GM21723 (cell line): ENCODE measurements around the gene PSMD7.
"Not testable (repeated sequence)": the region's sequence is repeated elsewhere in the genome, so short reads cannot be mapped to it uniquely, and the experiment has no call there.

Source experiments
- ATAC-seq: cut with Tn5 transposase; IDR thresholded peaks from one replicate; pipeline ENCODE4 v1.9.1; 2021; ENCODE audit warnings: mild to moderate bottlenecking, moderate library complexity; ENCODE audit not compliant: unreplicated experiment

The PSMD7 gene

DNA sequence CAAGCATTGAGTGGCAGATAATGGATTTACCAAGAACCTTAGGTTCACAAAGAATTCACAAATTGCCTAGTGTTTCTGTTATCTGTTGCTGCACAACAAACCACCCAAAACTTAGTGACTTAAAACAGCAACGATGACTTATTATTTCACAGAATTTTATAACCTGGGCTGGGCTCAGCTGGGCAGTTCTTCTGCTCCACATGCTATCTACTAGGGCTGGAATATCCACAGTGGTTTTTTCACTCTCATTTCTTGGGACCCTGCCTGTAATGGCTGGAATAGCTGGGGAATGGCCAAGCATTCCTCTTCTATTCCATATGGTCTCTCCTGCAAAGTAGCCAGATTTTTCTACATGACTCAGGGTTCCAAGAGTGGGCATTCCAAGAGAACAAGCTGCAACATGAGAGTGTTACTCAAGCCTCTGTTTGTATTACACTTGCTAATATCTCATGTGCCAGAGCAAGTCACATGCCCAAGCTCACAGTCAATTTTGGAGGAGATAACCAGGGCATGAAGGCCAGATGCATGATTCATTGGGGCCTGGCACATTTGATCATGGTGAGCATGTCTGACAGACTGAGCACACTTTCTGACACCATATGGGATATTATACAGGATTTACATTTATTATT, 4.9 kb upstream of the PSMD7 start:
- ATAC-seq: no peak

DNA sequence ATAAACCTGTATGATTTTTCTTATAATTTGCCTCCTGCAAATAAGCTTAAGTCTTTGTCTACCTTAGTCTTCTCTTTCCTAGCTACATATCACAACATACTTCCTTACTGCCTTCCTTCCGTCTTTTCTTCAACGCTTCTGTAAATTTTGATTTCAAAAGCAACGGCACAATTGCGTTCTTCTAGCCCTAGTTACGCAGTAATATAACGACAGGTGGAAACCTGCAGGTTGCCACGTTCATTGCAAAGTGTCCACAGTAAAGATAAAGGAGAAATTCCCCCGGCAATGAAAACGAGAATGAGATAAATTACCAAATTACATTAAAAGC, 546 bp upstream of the PSMD7 start:
- ATAC-seq: peak; percentile 28

DNA sequence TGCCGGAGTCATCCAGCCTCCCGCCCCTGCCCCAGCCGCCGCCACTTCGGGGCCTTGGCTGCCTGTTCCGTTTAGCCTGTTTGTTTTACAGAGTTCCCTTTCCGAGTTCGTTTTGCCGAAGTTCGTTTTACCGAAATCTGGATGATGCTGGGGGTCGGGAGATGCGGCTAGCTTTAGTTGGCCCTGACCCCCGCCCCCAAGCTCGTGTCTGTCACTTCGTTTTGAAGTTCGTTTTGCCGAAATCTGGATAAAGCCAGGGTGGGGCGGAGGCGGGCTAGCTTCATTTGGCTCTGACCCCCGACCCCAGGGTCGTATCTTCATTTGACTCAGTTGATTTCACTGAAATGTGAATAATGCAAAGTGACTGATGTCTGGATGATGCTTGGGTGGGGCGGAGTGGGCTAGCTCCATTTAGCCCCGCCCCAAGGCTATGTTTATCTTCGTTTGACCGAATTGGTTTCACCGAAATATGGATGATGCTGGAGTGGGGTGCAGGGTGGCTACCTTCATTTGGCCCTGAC, 591 bp downstream of the PSMD7 start:
- ATAC-seq: peak; percentile 41

DNA sequence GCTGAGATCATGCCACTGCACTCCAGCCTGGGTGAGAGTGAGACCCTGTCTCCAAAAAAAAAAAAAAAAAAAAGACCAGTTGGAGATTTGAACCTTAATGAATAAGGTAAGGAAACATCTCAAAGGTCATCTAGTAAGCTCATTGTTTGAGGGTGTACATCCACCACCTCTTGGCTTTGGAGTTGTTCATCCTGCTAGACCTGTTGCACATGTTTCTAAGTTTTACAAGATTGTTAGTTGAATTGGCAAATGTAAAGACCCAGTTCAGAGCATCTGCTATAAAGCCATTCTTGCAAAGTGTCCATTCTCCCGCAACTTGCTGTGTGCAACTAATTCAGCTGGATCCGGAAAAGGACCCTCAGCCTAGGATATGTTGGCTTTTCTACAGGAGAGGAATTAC, 1.5 kb downstream of the PSMD7 start:
- ATAC-seq: no peak

DNA sequence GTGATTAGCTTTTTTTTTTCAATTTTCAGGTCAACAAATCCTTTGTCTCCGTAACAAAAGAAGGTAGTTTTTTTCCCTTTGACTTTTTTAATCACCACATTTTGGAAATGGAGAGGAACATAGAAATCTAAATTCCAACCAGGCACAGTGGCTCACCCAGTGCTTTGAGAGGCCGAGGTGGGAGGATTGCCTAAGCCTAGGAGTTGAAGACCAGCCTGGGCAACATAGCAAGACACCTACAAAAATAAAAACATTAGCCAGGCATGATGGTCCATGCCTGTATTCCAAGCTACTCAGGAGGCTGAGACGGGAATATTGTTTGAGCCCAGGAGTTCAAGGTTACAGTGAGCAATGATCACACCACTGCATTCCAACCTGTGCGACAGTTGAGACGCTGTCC, 5.7 kb downstream of the PSMD7 start:
- no peak for ATAC-seq

DNA sequence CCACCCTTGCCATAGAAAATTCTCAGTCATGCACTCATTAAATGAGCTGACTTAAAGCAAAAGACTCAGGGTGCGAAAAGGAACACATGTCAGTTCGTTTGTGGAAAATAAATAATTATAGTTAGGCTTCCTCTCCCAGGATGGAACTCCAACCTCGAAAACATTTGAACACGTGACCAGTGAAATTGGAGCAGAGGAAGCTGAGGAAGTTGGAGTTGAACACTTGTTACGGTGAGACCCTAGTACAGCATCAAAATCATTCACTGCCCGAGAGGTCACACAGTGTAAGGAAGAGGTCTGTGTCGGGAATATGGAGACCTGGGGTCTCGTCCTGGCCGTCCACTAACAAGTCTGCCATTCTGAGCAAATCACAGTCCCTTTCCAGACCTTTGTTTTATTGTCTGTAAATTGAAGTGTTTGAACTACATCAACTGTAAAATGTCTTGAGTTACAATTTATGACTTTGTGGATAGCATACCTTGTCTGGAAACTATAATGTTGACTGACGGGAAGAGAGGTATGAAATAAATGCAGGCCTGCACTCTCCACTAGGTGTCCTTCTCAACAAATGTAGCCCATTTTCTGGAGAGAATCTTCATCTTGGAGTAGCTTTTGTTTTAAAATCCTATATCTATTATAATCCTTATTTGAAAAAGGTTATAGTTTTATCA, 7.7 kb downstream of the PSMD7 start:
- no peak for ATAC-seq

DNA sequence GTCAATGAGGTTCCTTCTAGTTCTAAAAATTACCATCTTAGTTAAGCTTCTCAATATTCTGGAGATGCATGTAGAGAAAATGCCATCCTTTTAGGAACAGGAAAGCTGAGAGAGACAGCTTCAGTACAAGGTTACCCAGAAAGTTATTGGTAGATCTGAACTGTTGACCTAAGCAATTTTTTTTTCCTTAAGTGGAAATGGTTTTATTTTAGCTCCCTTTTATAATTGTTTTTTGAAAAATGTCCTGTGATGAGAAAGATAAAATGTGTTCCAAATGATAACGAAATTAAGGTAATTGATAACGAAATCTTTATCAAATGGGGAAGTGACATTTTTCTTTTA, 8.2 kb downstream of the PSMD7 start:
- ATAC-seq: no peak

DNA sequence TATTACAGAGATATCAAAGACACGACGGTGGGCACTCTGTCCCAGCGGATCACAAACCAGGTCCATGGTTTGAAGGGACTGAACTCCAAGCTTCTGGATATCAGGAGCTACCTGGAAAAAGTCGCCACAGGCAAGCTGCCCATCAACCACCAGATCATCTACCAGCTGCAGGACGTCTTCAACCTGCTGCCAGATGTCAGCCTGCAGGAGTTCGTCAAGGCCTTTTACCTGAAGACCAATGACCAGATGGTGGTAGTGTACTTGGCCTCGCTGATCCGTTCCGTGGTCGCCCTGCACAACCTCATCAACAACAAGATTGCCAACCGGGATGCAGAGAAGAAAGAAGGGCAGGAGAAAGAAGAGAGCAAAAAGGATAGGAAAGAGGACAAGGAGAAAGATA, 8.7 kb downstream of the PSMD7 start:
- no peak for ATAC-seq

DNA sequence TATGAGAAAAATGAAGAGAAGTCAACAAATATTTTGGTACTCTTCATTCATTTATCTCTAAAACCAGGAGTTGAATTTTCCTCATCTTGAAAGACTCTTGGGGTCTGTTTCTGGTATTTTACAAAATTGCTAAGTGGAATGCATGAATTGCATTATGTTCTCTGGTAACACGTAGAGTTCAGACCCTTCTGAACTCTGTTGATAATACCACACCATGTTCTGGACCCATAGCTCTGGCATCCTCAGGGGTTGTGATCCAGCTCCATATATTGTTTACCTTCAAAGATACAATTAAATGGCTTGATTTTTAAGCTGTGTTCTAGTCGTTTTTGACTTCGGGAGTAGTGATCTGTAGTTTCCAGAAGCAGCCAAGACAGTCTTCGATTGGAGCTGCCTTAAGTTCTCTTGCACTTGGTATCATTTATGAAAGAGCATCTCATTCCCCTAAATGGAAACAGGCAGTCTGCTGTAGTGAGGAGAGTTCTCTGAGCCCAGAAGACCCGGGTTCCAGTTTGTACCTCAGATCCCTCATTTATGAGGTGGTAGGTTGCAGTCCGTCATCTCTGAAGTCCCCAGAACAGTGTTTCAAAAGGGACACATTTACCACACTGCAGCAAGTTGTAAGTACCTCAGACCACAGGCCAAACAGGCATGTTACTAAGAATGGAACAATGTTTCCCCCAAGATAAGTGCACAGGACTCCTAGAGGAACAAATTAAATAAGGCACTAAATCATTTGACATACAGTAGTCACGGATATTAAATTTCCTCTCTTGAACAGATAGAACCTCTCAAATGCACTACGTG, 9.6 kb downstream of the PSMD7 start:
- no peak for ATAC-seq

DNA sequence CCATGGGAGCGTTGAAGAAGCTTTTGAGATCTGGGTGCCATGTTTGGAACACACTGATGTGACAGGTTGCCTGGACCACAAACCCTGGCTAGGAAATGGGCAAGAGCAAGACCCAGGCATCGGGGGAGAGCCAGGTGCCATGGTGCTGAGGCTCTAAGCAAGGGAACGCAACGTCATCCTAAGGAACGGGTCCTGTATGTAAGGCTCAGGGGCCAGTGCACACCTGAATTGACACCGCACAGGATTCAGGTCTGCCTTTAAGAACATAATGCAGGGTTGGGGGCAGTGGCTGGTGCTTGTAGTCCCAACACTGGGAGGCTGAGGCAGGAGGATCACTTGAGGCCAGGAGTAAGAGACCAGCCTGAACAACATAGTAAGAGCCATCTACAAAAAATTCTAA, 10.8 kb downstream of the PSMD7 start:
- ATAC-seq: no peak

DNA sequence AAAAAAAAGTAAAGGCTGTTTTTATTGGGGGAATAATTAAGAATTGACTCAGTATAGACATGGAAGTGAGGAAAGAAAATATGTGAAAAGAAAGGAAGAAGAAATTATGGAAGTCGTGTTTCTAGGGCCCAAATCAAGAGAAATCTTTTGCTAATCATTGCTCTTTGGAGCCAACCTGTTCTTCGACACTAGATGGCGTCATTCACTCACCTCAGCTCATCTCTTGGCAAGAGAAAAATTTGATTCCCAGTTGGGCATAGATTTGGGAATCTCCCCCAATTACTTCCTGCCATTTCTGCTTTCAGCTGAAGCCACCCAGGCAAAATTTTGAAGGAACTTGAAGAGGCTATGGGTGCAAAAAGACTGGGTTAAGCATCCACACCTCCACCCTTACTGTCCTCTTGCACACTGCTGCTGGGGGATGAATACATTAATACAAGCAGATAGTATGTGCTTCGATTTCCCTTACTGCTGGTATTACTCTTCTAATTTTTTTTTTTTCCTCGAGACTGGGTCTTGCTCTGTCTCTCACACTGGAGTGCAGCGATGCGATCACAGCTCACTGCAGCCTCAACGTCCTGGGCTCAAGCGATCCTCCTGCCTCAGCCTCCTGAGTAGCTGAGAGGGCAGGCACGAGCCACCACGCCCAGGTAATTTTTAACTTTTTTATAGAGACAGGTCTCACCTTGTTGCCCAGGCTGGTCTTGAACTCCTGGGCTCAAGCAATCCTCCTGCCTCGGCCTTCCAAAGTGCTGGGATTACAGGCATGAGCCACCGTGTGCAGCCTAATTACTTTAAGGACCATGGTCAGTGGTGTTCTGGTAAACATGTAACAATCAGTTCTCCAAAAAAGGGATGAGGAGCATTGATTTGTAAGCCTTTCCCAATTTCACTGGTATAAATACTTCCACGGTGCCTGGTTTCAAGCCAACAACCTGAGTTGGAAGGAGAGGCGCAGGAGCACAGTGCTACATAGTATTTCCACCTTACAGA, 13.5 kb downstream of the PSMD7 start:
- ATAC-seq: no peak

DNA sequence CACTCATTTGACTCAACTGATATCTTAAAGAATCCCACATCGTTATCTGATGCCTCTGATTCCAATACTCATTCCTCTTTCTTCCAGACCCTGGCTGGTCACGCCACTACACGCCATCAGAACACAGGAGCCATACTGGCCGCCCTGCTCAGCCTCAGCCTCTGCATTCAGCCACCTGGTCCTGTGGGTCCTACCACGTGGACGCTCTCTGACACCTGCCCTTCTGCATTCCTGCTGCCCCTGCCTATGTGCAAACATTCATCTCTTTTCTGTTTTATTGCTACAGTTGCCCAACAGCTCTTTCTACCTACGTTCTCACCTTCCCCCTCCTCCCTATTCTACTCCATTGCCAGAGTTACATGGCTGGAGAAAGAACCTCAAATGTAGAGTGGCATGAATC, 18.4 kb downstream of the PSMD7 start:
- ATAC-seq: no peak

DNA sequence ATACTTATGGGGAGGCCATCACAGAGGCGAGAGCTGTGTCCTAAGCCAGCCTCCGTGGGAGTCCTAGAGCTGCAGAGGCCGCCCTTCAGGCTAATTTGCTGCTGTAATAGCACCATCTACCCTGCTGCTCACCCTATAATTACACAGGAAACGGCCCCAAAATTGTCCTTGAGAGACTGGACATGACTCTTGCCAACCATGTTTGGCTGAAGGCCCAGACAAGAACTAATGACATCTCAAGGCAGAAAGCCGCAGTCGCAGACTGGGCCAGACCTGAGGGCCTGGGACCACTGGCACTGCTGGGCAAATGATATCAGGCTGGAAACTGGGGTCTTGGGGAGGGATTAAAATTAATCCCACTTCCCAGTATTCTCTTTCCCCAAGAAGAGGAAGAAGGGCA, 24.1 kb downstream of the PSMD7 start:
- no peak for ATAC-seq

DNA sequence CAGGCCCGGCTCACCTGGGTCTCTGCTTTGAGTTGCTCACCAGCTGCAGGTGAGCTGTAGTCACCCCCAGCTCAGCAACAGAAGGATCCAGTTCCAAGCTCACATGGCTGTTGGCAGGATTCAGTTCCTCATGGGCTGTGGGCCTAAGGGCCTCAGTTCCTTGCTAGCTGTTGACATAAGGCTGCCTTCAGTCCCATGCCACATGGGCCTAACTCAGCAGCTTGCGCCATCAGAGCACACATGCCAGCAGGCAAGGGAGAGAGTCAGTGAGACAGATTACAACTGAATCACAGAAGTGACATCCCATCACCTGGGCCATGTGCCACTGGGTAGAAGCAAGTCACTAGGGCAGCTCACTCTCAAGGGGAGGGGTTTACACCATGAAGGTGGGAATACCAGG, 24.7 kb downstream of the PSMD7 start:
- no peak for ATAC-seq

DNA sequence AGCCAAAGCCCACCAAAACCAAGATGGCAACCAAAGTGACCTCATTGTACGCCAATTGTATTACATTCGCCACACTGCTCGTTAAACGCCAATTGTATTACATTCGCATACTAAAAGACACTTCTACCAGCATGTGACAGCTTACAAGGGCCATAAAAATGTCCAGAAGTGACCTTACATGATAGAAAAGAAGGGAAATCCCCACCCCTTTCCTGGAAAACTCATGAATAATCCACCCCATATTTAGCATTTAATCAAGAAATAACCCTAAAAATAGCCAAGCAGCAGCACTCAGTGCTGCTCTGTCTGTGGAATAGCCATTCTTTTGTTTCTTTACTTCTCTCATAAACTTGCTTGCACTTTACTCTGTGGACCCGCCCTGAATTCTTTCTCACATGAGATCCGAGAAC, 25.7 kb downstream of the PSMD7 start:
- no peak for ATAC-seq

DNA sequence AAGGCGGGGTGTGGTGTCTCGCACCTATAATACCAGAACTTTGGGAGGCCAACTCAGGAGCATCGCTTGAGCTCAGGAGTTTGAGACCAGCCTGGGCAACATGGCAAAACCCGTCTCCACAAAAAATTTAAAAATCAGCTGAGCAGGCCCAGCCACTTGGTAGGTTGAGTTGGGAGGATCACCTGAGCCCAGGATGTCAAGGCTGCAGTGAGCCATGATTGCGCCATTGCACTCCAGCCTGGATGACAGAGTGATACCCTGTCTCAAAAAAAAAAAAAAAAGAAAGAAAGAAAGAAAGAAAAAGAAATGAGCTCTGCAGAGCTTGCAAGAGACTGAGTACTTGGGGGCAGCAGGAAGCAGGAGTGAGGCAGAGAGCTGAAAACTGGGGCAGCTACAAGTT, 28.2 kb downstream of the PSMD7 start:
- not testable (repeated sequence) for ATAC-seq

DNA sequence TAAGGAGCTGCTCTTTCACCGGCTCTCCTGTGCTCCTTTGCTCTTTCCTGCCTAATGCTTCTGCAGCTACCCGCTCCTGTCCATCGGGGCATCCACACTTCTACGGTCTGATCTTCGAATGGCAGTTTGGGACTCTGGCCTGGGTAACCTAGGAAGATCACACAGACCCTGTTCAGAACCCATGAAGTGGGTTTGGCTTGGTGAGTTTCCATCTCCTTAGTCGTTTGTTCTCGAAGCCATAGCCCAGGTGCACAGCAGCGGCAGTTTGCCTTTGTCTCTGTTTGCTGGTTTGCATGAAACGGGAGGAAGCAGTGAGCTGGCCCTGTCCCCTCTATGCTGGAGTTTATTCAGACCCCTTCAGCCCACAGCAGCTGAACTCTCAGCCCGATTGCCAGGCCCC, 29.0 kb downstream of the PSMD7 start:
- ATAC-seq: no peak

DNA sequence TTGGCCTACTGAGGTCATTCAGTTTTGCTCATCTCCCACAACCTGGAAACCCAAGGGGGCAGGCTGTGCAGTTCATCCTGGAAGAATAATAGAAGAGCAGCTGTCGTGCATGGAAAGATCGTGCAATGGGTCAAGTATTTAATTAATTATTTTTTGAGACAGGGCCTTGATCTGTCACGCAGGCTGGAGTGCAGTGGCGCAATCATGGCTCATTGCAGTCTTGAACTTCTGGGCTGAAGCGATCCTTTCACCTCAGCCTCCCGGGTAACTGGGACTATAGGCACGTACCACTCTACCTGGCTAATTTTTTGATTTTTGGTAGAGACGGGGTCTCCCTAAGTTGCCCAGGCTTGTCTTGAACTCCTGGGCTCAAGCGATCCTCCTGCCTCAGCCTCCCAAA, 31.7 kb downstream of the PSMD7 start:
- not testable (repeated sequence) for ATAC-seq

DNA sequence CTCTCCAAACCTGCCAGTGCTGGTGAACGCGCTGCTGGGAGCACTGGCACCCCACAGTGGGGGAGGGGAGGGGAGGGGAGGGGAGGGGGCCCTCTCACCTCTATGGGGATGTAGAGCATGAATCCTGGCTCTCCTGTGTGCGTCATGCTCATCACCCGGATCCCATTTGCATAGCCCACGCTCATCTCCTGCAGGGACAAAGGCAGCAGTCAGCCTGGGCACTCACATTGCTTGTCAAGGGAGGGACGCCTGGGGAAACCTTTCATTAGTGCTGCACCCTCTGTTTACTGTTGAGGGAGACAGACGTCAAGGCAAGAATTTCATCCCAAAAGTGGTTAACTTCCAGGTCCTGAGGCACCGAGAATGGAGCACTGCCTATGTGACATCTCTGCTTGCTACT, 35.9 kb downstream of the PSMD7 start:
- not testable (repeated sequence) for ATAC-seq

DNA sequence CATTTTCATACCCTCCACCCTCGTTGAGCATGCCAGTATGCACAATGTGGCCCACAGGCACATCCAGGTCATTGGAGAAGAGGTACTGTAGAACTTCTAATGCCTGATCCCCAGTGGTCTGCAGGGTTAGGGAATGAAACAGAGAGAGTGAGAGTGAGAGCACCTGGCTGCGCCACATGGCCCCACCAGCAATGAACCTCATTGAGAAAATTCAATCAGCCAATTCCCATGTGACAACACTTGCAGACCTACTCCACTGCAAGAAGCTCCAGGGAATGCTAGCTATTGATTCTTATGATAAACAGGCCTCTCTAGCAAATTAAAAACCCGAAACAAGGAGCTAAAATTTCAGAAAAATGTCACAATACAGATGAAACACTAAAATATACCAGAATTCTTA, 40.9 kb downstream of the PSMD7 start:
- not testable (repeated sequence) for ATAC-seq

DNA sequence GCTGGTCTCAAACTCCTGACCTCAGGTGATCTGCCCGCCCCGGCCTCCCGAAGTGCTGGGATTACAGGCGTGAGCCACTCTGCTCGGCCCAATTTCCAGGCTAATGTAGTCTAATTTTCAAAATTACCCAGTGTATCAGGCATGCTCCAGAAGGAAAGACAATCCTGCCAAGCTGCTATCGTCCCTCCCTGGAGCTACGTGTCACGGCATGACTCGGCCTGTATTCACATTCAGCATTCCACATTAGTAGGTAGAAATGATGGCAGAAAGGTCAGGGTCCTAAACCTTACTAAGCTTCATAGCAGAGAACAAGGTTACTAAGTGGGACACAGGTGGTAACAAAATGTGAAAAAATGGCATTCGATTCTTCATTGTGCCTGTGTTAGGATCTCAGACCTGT, 42.6 kb downstream of the PSMD7 start:
- ATAC-seq: not testable (repeated sequence)
